K562 (cell line): ENCODE measurements around the gene ZNF135. TPM values are rescaled to one million over a fixed set of nuclear protein-coding genes. Genes with fewer than 3 reads are reported as not detected.

Source experiments
- ATAC-seq: fragments of 200-7000 bp; cut with Tn5 transposase; 3 replicates; pipeline ENCODE4 v1.9.1; 2020; ENCODE audit warnings: moderate library complexity
- BruUV-seq: library from RNA; stranded (reverse); fragments of 400-500 nt; replicated peaks from 2 replicates; lab custom pipeline; 2021; lab: Mats Ljungman, UMichigan
- CTCF ChIA-PET: fragments of 300-600 bp; formaldehyde crosslinking; extraction: SDS; loops from one replicate; lab custom pipeline; 2021; ENCODE audit warnings: low intra/inter-chr PET ratio; lab: Yijun Ruan, JAX
- POLR2A ChIA-PET: fragments of 300-600, 350-650 bp; sonication (Branson Sonifier 250); formaldehyde crosslinking; extraction: SDS; loops from one replicate; lab custom pipeline; 2021; ENCODE audit warnings: antibody characterized with exemption, inconsistent platforms; lab: Yijun Ruan, JAX
- DNase-seq, 4 experiments: peaks; one replicate each; pipeline versions ENCODE4 v3.0.0 to v3.0.0-alpha.2; 2011 to 2018; ENCODE audit warnings: low spot score in 3 of 4, mixed read lengths in 3 of 4; ENCODE audit errors: extremely low read depth in 1 of 4
- FAIRE-seq: peaks from 2 replicates; lab custom pipeline; 2011; peaks lifted over from hg19 to GRCh38; lab: Jason Lieb, UNC
- H2AFZ ChIP-seq: 2 replicates; pipeline ENCODE4 v1.6.0; 2011; ENCODE audit warnings: low read depth, low read length, control low read depth, inconsistent platforms
- H3K27ac ChIP-seq: fragments of 200-600 bp; 3 replicates; pipeline ENCODE4 v1.8.0; 2011; ENCODE audit warnings: low read depth, mild to moderate bottlenecking, control low read depth, inconsistent platforms, low read length, moderate library complexity, mixed read lengths; ENCODE audit errors: extremely low read depth
- H3K27me3 ChIP-seq, 2 experiments: fragments of 300-600 bp in 1 of 2; 2 replicates in 1 of 2; 3 replicates in 1 of 2; pipeline versions ENCODE4 v1.6.0 to v1.8.0; 2011; ENCODE audit warnings: inconsistent platforms in 2 of 2, low read length in 2 of 2, mild to moderate bottlenecking in 1 of 2, mixed read lengths in 1 of 2, moderate library complexity in 1 of 2; ENCODE audit not compliant: control insufficient read depth in 2 of 2, insufficient read depth in 2 of 2
- H3K36me3 ChIP-seq: fragments of 300-600 bp; 3 replicates; pipeline ENCODE4 v1.8.0; 2011; ENCODE audit warnings: mild to moderate bottlenecking, low read length, inconsistent platforms; ENCODE audit not compliant: control insufficient read depth, insufficient read depth
- H3K4me1 ChIP-seq, 2 experiments: fragments of 200-600 bp in 1 of 2; replicated peaks in 1 of 2; 2 replicates in 1 of 2; 3 replicates in 1 of 2; pipeline versions ENCODE4 v1.5.1 to v1.8.0; 2011; ENCODE audit warnings: inconsistent platforms in 2 of 2, low read length in 2 of 2, mild to moderate bottlenecking in 1 of 2, mixed read lengths in 1 of 2, moderate library complexity in 1 of 2; ENCODE audit not compliant: control insufficient read depth in 2 of 2, insufficient read depth in 2 of 2
- H3K4me2 ChIP-seq: 2 replicates; pipeline ENCODE4 v1.6.1; 2011; ENCODE audit warnings: low read length, control low read depth, inconsistent platforms, mixed read lengths; ENCODE audit not compliant: insufficient read depth
- H3K4me3 ChIP-seq: fragments of 200-600 bp; sonication (generic), shearing (Covaris generic); 2 replicates; pipeline ENCODE4 v1.5.1; 2016; ENCODE audit warnings: control low read depth, inconsistent platforms
- H3K79me2 ChIP-seq: fragments of 200-600 bp; 3 replicates; pipeline ENCODE4 v1.8.0; 2011; ENCODE audit warnings: low read length, inconsistent platforms; ENCODE audit not compliant: control insufficient read depth, insufficient read depth
- H3K9ac ChIP-seq, 2 experiments: 2 replicates each; pipeline versions ENCODE4 v1.6.0 to v1.6.1; 2011; ENCODE audit warnings: low read depth in 2 of 2, low read length in 2 of 2, control low read depth in 1 of 2, inconsistent platforms in 1 of 2, mild to moderate bottlenecking in 1 of 2, mixed read lengths in 1 of 2; ENCODE audit not compliant: insufficient read depth in 1 of 2
- H3K9me1 ChIP-seq: one replicate; pipeline ENCODE4 v1.6.0; 2011; ENCODE audit warnings: inconsistent platforms, mild to moderate bottlenecking, low read length, moderate library complexity; ENCODE audit not compliant: control insufficient read depth, insufficient read depth
- H3K9me3 ChIP-seq: replicated peaks from 2 replicates; pipeline ENCODE4 v1.5.1; 2011; ENCODE audit warnings: low read depth, low read length, inconsistent platforms; ENCODE audit not compliant: control insufficient read depth, insufficient read depth
- H4K20me1 ChIP-seq: replicated peaks from 2 replicates; pipeline ENCODE4 v1.6.1; 2011; ENCODE audit warnings: low read length, inconsistent platforms, mixed read lengths; ENCODE audit not compliant: control insufficient read depth, insufficient read depth
- L3MBTL2 ChIP-seq: fragments of 450-650 bp; IDR thresholded peaks from 2 replicates; pipeline ENCODE4 v1.6.1; 2016; ENCODE audit warnings: mild to moderate bottlenecking, moderate library complexity
- RBFOX2 ChIP-seq: fragments of 200-400 bp; formaldehyde crosslinking; IDR thresholded peaks from 2 replicates; pipeline ENCODE4 v1.6.1; 2017; ENCODE audit warnings: low read depth, mild to moderate bottlenecking, low read length, moderate library complexity
- ZNF143 ChIP-seq: sonication (generic); formaldehyde crosslinking; IDR thresholded peaks from 2 replicates; pipeline ENCODE4 v1.9.0; 2022; ENCODE audit warnings: mild to moderate bottlenecking, missing genetic modification reagents
- WGBS: fragments of 100-300 bp; shearing (Covaris generic); methylation state at CpG from one replicate; pipeline ENCODE4 v1.1.6; 2016; ENCODE audit warnings: low coverage, mixed read lengths; ENCODE audit not compliant: insufficient coverage; ENCODE audit errors: missing lambda C conversion rate; 5-methylcytosine and 5-hydroxymethylcytosine counted together
- in situ Hi-C: fragments of 300-500 bp; cut with MboI; formaldehyde crosslinking; loops from 4 replicates; pipeline ENCODE4 v1.15.0; 2018; ENCODE audit warnings: inconsistent platforms, mixed read lengths
- intact Hi-C: fragments of 100-400 bp; cut with micrococcal nuclease; formaldehyde crosslinking; loops from 2 replicates; pipeline ENCODE4 v1.14.2; 2022
- polyA plus RNA-seq, 8 experiments: library from polyadenylated mRNA; depleted of rRNA in 4 of 8; stranded (reverse) in 5 of 8; unstranded in 3 of 8; fragments of >200 nt; fragmentation: Nextera tagmentation in 2 of 8; fragmentation: Illumina TruSeq in 1 of 8; extraction: Ambion mirVana in 2 of 8; extraction: Trizol in 1 of 8; gene quantifications; 2 replicates each; pipeline versions ENCODE4 v1.2.1 to v1.2.3, GENCODE V29; 2011 to 2014; ENCODE audit warnings: inconsistent platforms in 1 of 8, missing spikeins in 1 of 8
- total RNA-seq, 7 experiments: library from RNA; depleted of rRNA in 6 of 7; stranded (reverse); fragments of >200 nt in 6 of 7; fragmentation: Illumina TruSeq in 2 of 7; extraction: Trizol in 2 of 7; gene quantifications; 2 replicates each; pipeline versions ENCODE4 v1.2.1 to v1.2.3, GENCODE V29; 2011 to 2021; ENCODE audit warnings: low replicate concordance in 1 of 7
- TF ChIP-seq, protein P1 (sequence below): fragments of 450-650 bp; IDR thresholded peaks from 2 replicates; pipeline ENCODE4 v1.6.1; 2018; ENCODE audit warnings: mild to moderate bottlenecking, low read depth; ENCODE audit not compliant: partially characterized antibody
- TF ChIP-seq, protein P2 (sequence below): sonication (generic); formaldehyde crosslinking; IDR thresholded peaks from 2 replicates; pipeline ENCODE4 v1.8.0; 2023; ENCODE audit warnings: mild to moderate bottlenecking, missing genetic modification reagents

The ZNF135 gene
- total and polyA plus RNA-seq, 9 of the 15 experiments (the other 6 are each of a cell fraction or from before 2014, with no cell fraction given) = not detected

DNA sequence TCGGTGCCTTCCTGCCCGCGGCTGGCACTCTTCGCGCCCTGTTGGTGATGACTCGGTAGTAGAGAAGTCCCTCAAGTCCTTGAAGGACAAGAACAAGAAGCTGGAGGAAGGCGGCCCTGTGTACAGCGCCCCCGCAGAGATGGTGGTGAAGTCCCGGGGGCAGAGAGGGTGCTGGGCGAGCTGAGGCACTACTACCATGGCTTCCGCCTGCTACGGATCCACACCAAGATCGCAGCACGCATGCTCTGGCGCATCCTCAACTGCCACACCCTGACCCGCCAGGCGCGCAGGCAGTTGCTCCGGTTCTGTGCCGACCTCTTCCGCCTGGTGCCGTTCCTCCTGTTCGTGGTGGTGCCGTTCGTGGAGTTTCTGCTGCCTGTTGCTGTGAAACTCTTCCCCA lies 14.2 kb upstream of the ZNF135 start (continued):
- TF ChIP-seq ZNF143 (CRISPR knock-in tag) (no peak), RBFOX2 (0 out of 2 replicates have a peak, but pooled peaks have one; percentile 22)
- TF ChIP-seq, protein P1, sequence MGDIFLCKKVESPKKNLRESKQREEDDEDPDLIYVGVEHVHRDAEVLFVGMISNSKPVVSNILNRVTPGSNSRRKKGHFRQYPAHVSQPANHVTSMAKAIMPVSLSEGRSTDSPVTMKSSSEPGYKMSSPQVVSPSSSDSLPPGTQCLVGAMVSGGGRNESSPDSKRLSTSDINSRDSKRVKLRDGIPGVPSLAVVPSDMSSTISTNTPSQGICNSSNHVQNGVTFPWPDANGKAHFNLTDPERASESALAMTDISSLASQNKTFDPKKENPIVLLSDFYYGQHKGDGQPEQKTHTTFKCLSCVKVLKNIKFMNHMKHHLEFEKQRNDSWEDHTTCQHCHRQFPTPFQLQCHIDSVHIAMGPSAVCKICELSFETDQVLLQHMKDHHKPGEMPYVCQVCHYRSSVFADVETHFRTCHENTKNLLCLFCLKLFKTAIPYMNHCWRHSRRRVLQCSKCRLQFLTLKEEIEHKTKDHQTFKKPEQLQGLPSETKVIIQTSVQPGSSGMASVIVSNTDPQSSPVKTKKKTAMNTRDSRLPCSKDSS = no peak
- TF ChIP-seq, all 486 proteins: peak for 3

DNA sequence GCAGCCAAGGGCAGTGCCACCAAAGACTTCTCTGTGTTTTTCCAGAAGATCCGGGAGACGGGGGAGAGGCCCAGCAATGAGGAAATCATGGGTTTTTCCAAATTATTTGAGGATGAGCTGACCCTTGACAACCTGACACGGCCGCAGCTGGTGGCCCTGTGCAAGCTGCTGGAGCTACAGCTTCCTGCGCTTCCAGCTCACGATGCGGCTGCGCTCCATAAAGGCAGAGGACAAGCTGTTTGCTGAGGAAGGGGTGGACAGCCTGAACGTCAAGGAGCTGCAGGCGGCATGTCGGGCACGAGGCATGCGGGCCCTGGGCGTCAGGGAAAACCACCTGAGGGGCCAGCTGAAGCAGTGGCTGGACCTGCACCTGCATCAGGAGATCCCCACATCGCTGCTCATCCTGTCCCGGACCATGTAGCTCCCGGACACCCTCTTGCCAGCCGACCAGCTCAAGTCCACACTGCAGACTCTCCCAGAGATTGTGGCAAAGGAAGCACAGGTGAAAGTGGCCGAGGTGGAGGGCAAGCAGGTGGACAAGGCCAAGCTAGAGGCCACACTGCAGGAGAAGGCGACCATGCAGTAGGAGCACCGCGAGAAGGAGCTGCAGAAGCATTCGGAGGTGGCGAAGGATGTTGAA lies 13.6 kb upstream of the ZNF135 start:
- ATAC-seq (no peak), DNase-seq (no peak), FAIRE-seq (no peak)
- Histone ChIP-seq H4K20me1 (no peaks in the 10 kb centered on the region), H3K4me3 (no peak overlapping the region), H3K27me3 (peaks cover 0 to 10% of the 10 kb centered on the region in 2 experiments; a peak in 2 of 5 replicates), H3K27ac (no peak overlapping the region), H2AFZ (no peak overlapping the region), H3K9me3 (no peaks in the 10 kb centered on the region), H3K4me1 (peaks cover 0 to 16% of the 10 kb centered on the region in 2 experiments; a peak in 2 of 5 replicates), H3K79me2 (no peaks in the 10 kb centered on the region), H3K9ac (no peak overlapping the region), H3K4me2 (no peak overlapping the region), H3K36me3 (no peaks in the 10 kb centered on the region), H3K9me1 (no peaks in the 10 kb centered on the region)
- 1% methylated on average over 24 of the region's 24 CpGs for WGBS
- TF ChIP-seq L3MBTL2 = no peak
- TF ChIP-seq, protein P2, sequence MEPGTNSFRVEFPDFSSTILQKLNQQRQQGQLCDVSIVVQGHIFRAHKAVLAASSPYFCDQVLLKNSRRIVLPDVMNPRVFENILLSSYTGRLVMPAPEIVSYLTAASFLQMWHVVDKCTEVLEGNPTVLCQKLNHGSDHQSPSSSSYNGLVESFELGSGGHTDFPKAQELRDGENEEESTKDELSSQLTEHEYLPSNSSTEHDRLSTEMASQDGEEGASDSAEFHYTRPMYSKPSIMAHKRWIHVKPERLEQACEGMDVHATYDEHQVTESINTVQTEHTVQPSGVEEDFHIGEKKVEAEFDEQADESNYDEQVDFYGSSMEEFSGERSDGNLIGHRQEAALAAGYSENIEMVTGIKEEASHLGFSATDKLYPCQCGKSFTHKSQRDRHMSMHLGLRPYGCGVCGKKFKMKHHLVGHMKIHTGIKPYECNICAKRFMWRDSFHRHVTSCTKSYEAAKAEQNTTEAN = no peak
- BruUV-seq = no TSS peak
- ChIA-PET POLR2A (interaction anchor here (0.6 to 0.8 kb wide), 2 partner anchors 17 to 139 kb away, joined by 3 read pairs; no protein-coding TSS in a partner anchor), CTCF (no interaction called here)
- in situ Hi-C loops = no loop called here
- intact Hi-C loops = no loop called here
